ENCODE results near the gene AFF3. TPM values are rescaled to one million over a fixed set of nuclear protein-coding genes. Genes with fewer than 3 reads are reported as not detected.

AFF3 gene
- total and polyA plus RNA-seq, 2 of the 4 experiments (the other 2 are of a cell fraction): 12.9 to 14.3 TPM

- no peak for TF ChIP-seq USF2 (IDR thresholded peaks at IDR 0.05; ENCODE audit: low read depth, low read length)
These were observed 471.3 kb downstream of the AFF3 start (continued) for GRCh38 chr2:99670768-99671734.

- no peak overlapping the region for H2BK5ac ChIP-seq (ENCODE audit: low read depth, low read length, poor library complexity, severe bottlenecking)
- no peak overlapping the region for H4K91ac ChIP-seq (ENCODE audit: insufficient read depth, low read depth, low read length)
- no peak overlapping the region for H3K9ac ChIP-seq (ENCODE audit: low read depth, low read length)
- H3K4me2 ChIP-seq (ENCODE audit: low read depth, low read length): no peak overlapping the region
- no peak overlapping the region for H2BK120ac ChIP-seq (ENCODE audit: low read depth, low read length)
- no peak overlapping the region for H2AK9ac ChIP-seq (replicated peaks; ENCODE audit: low read depth, low read length, poor library complexity)
- H3K27ac ChIP-seq (ENCODE audit: insufficient read depth, low read length): no peak overlapping the region
- no peak overlapping the region for H2BK20ac ChIP-seq (ENCODE audit: low read depth, low read length)
- no peak overlapping the region for H3K4ac ChIP-seq (ENCODE audit: low read depth, low read length)
- ChIA-PET CTCF (interaction anchor here (0.6 kb wide), 1 partner anchor 148 kb away, joined by 3 read pairs; no protein-coding TSS in a partner anchor), POLR2A (ENCODE audit: unreplicated experiment) (no interaction called here)
- H3K9me1 ChIP-seq (ENCODE audit: insufficient read depth, low read length): peaks cover 3% of the 10 kb centered on the region
- dilution Hi-C loops (cut with HindIII; ENCODE audit: low sequenced_read_pairs, unreplicated experiment) (no loop called here), intact Hi-C loops (cut with micrococcal nuclease) (no loop called here), in situ Hi-C loops (cut with MboI; ENCODE audit: low sequenced_read_pairs) (no loop called here)
- no peaks in the 10 kb centered on the region for H4K20me1 ChIP-seq (ENCODE audit: insufficient read depth, low read length)
- peaks cover 3% of the 10 kb centered on the region; the same call in 1 of the 2 replicates for H3K36me3 ChIP-seq (ENCODE audit: control insufficient read depth, insufficient read depth, low read length)
- no peak overlapping the region for H4K5ac ChIP-seq (ENCODE audit: low read depth, low read length)
- no peak for TF ChIP-seq MAFK (IDR thresholded peaks at IDR 0.05; ENCODE audit: low read depth, low read length)
- no peak for TF ChIP-seq ELK1 (IDR thresholded peaks at IDR 0.05; ENCODE audit: borderline replicate concordance, low read depth, low read length)
- TF ChIP-seq FOS (IDR thresholded peaks at IDR 0.05; ENCODE audit: low read depth, low read length): no peak
- TF ChIP-seq RAD21 (IDR thresholded peaks at IDR 0.05; ENCODE audit: low read length): no peak
- TF ChIP-seq MAZ (IDR thresholded peaks at IDR 0.05; ENCODE audit: borderline replicate concordance, low read depth, low read length): no peak
- no peak for TF ChIP-seq RFX5 (IDR thresholded peaks at IDR 0.05; ENCODE audit: low read depth, low read length)
- TF ChIP-seq RCOR1 (IDR thresholded peaks at IDR 0.05; ENCODE audit: insufficient replicate concordance, low read length): no peak
- no peak for TF ChIP-seq BHLHE40 (IDR thresholded peaks at IDR 0.05; ENCODE audit: low read depth, low read length)
- no peak overlapping the region for H2BK15ac ChIP-seq (ENCODE audit: low read depth, low read length)
- H3K14ac ChIP-seq (replicated peaks; ENCODE audit: low read depth, low read length): no peak overlapping the region
- H2AK5ac ChIP-seq (ENCODE audit: low read depth, low read length): no peak overlapping the region
- no peaks in the 10 kb centered on the region for H3K27me3 ChIP-seq (ENCODE audit: control insufficient read depth, insufficient read depth, low read length)
- no peak overlapping the region for H3K4me3 ChIP-seq (ENCODE audit: insufficient read depth, low read depth, low read length)
- ATAC-seq (ENCODE audit: low read depth) (no peak), DNase-seq (no peak)
- no TSS peak for BruUV-seq (replicated peaks)
- H3K9me3 ChIP-seq (ENCODE audit: control insufficient read depth, insufficient read depth, low read length): no peaks in the 10 kb centered on the region
- no peak overlapping the region for H3K23ac ChIP-seq (ENCODE audit: low read depth, low read length)
- peaks cover 4% of the 10 kb centered on the region for H3K4me1 ChIP-seq (ENCODE audit: control insufficient read depth, insufficient read depth, low read length)
- H4K8ac ChIP-seq (ENCODE audit: low read depth in 2 of 2, low read length in 2 of 2): no peak overlapping the region
- H3K79me1 ChIP-seq (ENCODE audit: low read depth in 1 of 2, low read length in 2 of 2): peaks cover 0 to 6% of the 10 kb centered on the region in 2 experiments; a peak in 1 of 4 replicates
- no peak overlapping the region for H3K56ac ChIP-seq (ENCODE audit: extremely low read depth, insufficient read depth, low read length)
- no peak overlapping the region for H3K18ac ChIP-seq (ENCODE audit: low read depth, low read length)
- no peak overlapping the region for H2AFZ ChIP-seq (replicated peaks; ENCODE audit: low read length, poor library complexity)
- no CpG with 5 or more reads among the region's 1 CpG for WGBS, 2 experiments (ENCODE audit: extremely low coverage in 2 of 2, insufficient read length in 1 of 2)
These were observed 476.1 kb downstream of the AFF3 start for GRCh38 chr2:99666256-99666655.

All from IMR-90 (cell line).